Natural killer cell (primary cell): Measurements from ENCODE around the gene ARHGEF9. TPM values are rescaled to one million over a fixed set of nuclear protein-coding genes. Genes with fewer than 3 reads are reported as not detected.

Experiments
- ATAC-seq, 3 donors: fragments of 150-1000 bp in 2 of 3; fragments of 200-7000 bp in 1 of 3; cut with Tn5 transposase; 1 replicate in 1 of 3; 2 replicates in 2 of 3; pipeline ENCODE4 v1.10.0; 2021; ENCODE audit warnings: mild to moderate bottlenecking in 2 of 3, moderate library complexity in 2 of 3
- DNase-seq, 2 donors: peaks; one replicate each; pipeline versions ENCODE4 v3.0.0 to v3.0.0-alpha.2; 2013 to 2021; ENCODE audit warnings: mixed read lengths in 1 of 2
- H3K27ac ChIP-seq: one replicate; pipeline ENCODE4 v1.5.1; 2013; ENCODE audit warnings: mild to moderate bottlenecking, low read length
- H3K27me3 ChIP-seq: one replicate; pipeline ENCODE4 v1.6.1; 2013; ENCODE audit warnings: low read length; ENCODE audit not compliant: control insufficient read depth, insufficient read depth
- H3K36me3 ChIP-seq: one replicate; pipeline ENCODE4 v1.6.1; 2013; ENCODE audit warnings: low read length; ENCODE audit not compliant: control insufficient read depth, insufficient read depth
- H3K4me1 ChIP-seq: one replicate; pipeline ENCODE4 v1.6.1; 2013; ENCODE audit warnings: low read length; ENCODE audit not compliant: control insufficient read depth, insufficient read depth
- H3K4me3 ChIP-seq: one replicate; pipeline ENCODE4 v1.5.1; 2013; ENCODE audit warnings: low read length
- H3K9me3 ChIP-seq: one replicate; pipeline ENCODE4 v1.6.1; 2013; ENCODE audit warnings: low read length; ENCODE audit not compliant: control insufficient read depth, insufficient read depth
- H3K27ac Mint-ChIP-seq, 2 donors: one replicate each; pipeline ENCODE4 v1.8.0; 2022; ENCODE audit warnings: mild to moderate bottlenecking in 2 of 2, mixed read lengths in 2 of 2, moderate library complexity in 1 of 2
- H3K27me3 Mint-ChIP-seq, 2 donors: one replicate each; pipeline ENCODE4 v1.8.0; 2022; ENCODE audit warnings: low read depth in 2 of 2, mixed read lengths in 2 of 2
- H3K36me3 Mint-ChIP-seq: one replicate; pipeline ENCODE4 v1.8.0; 2022; ENCODE audit warnings: mixed read lengths
- H3K4me1 Mint-ChIP-seq, 2 donors: one replicate each; pipeline ENCODE4 v1.8.0; 2022; ENCODE audit warnings: mixed read lengths in 2 of 2
- H3K4me3 Mint-ChIP-seq: one replicate; pipeline ENCODE4 v1.8.0; 2022; ENCODE audit warnings: mild to moderate bottlenecking, moderate library complexity, mixed read lengths
- H3K9me3 Mint-ChIP-seq, 2 donors: one replicate each; pipeline ENCODE4 v1.8.0; 2022; ENCODE audit warnings: mixed read lengths in 2 of 2
- CTCF ChIP-seq: fragments of 200-600 bp; IDR thresholded peaks from one replicate; pipeline ENCODE4 v1.8.0; 2022; ENCODE audit warnings: antibody characterized with exemption
- WGBS: methylation state at CpG from one replicate; pipeline ENCODE4 v1.1.7; 2013; ENCODE audit warnings: missing lambda C conversion rate; ENCODE audit not compliant: insufficient coverage; 5-methylcytosine and 5-hydroxymethylcytosine counted together
- intact Hi-C: fragments of 100-400 bp; cut with micrococcal nuclease; formaldehyde crosslinking; loops from one replicate; pipeline ENCODE4 v1.14.2; 2022
- total RNA-seq, 4 donors: library from RNA; stranded (reverse); fragments of 120-200 nt in 1 of 4; gene quantifications; one replicate each; pipeline versions ENCODE4 v1.2.3 to v1.2.4, GENCODE V29; 2013 to 2022

The ARHGEF9 gene
- total RNA-seq, 3 donors from 2014 or later (not counting 1 experiment from before 2014, with no cell fraction given), result 52.3 to 69.1 (median 64.2) TPM

- DNase-seq (no peak), ATAC-seq (no peak)
- intact Hi-C loops, result no loop called here
- Mint-ChIP-seq H3K4me3 (no peak overlapping the region), H3K27ac (no peak overlapping the region), H3K36me3 (no peaks in the 10 kb centered on the region), H3K27me3 (no peaks in the 10 kb centered on the region), H3K4me1 (no peaks in the 10 kb centered on the region), H3K9me3 (no peaks in the 10 kb centered on the region)
- H3K36me3 ChIP-seq, result peaks cover 4% of the 10 kb centered on the region
- no peaks in the 10 kb centered on the region for H3K4me1 ChIP-seq
- no peak overlapping the region for H3K4me3 ChIP-seq
- H3K9me3 ChIP-seq, result no peaks in the 10 kb centered on the region
- no peak overlapping the region for H3K27ac ChIP-seq
- no peaks in the 10 kb centered on the region for H3K27me3 ChIP-seq
- TF ChIP-seq CTCF, result no peak
Observed at GRCh38 chrX:63664741-63665140, 120.3 kb downstream of the ARHGEF9 start.

DNA sequence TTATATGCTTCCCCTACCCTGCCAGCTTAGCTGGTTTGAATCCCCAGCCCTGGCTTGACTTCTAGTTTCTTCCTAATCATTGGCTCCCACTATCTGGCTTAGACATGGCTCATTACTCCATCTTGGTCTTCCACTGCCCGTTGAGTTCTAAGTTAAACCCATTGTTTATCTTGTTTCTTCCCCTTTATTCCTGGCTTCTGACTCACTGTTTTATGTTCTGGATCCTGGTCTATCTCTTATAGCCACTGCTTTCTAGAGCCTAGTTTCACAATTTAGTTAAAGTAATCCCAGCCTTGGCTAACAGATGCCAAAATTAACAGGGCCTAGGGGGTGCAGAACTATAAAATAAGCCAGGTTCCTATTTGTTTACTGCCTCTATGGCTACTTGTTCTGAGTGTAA is 120.9 kb downstream of the ARHGEF9 start:
- H3K4me1 Mint-ChIP-seq, result no peaks in the 10 kb centered on the region
- H3K27me3 ChIP-seq, result no peaks in the 10 kb centered on the region
- no peak for DNase-seq
- H3K36me3 Mint-ChIP-seq, result no peaks in the 10 kb centered on the region
- peaks cover 4% of the 10 kb centered on the region for H3K36me3 ChIP-seq
- ATAC-seq, result no peak
- no peak overlapping the region for H3K4me3 ChIP-seq
- H3K27ac Mint-ChIP-seq, result no peak overlapping the region
- H3K4me3 Mint-ChIP-seq, result no peak overlapping the region
- intact Hi-C loops, result no loop called here
- no peaks in the 10 kb centered on the region for H3K27me3 Mint-ChIP-seq
- H3K9me3 Mint-ChIP-seq, result no peaks in the 10 kb centered on the region
- no peaks in the 10 kb centered on the region for H3K9me3 ChIP-seq
- H3K4me1 ChIP-seq, result no peaks in the 10 kb centered on the region
- 100% methylated on average over 1 of the region's 1 CpG for WGBS
- H3K27ac ChIP-seq, result no peak overlapping the region
- TF ChIP-seq CTCF, result no peak

- peaks cover 10% of the 10 kb centered on the region for H3K36me3 ChIP-seq
- ATAC-seq (no peak), DNase-seq (no peak)
- H3K27me3 ChIP-seq, result no peaks in the 10 kb centered on the region
- no peak overlapping the region for H3K4me3 Mint-ChIP-seq
- H3K4me1 Mint-ChIP-seq, result no peaks in the 10 kb centered on the region
- H3K27ac ChIP-seq, result no peak overlapping the region
- H3K9me3 Mint-ChIP-seq, result no peaks in the 10 kb centered on the region
- no peaks in the 10 kb centered on the region for H3K27me3 Mint-ChIP-seq
- no peaks in the 10 kb centered on the region for H3K36me3 Mint-ChIP-seq
- no peak overlapping the region for H3K4me3 ChIP-seq
- H3K27ac Mint-ChIP-seq, result peak overlapping the region in 1 of 2 donors; percentile 15
- H3K4me1 ChIP-seq, result no peaks in the 10 kb centered on the region
- H3K9me3 ChIP-seq, result no peaks in the 10 kb centered on the region
- WGBS, result no CpG with 5 or more reads among the region's 1 CpG
- intact Hi-C loops, result no loop called here
- TF ChIP-seq CTCF, result no peak
Observed at GRCh38 chrX:63661676-63662075, 123.3 kb downstream of the ARHGEF9 start.

- no peaks in the 10 kb centered on the region for H3K9me3 ChIP-seq
- 88% methylated on average over 1 of the region's 1 CpG for WGBS
- no peaks in the 10 kb centered on the region for H3K36me3 Mint-ChIP-seq
- H3K27ac ChIP-seq, result no peak overlapping the region
- intact Hi-C loops, result no loop called here
- H3K4me3 Mint-ChIP-seq, result no peak overlapping the region
- H3K36me3 ChIP-seq, result peaks cover 13% of the 10 kb centered on the region
- TF ChIP-seq CTCF, result no peak
- ATAC-seq (no peak), DNase-seq (no peak)
- H3K27ac Mint-ChIP-seq, result no peak overlapping the region
- no peaks in the 10 kb centered on the region for H3K4me1 Mint-ChIP-seq
- H3K9me3 Mint-ChIP-seq, result no peaks in the 10 kb centered on the region
- no peaks in the 10 kb centered on the region for H3K4me1 ChIP-seq
- H3K27me3 ChIP-seq, result no peaks in the 10 kb centered on the region
- no peaks in the 10 kb centered on the region for H3K27me3 Mint-ChIP-seq
- H3K4me3 ChIP-seq, result no peak overlapping the region
Observed at GRCh38 chrX:63658920-63659319, 126.1 kb downstream of the ARHGEF9 start.
